DMS 273 (cell line): ENCODE measurements around the gene PCYOX1L.

ENCODE experiments used
- DNase-seq: peaks from one replicate; lab custom pipeline; 2025; ENCODE audit not compliant: unreplicated experiment; lab: John Stamatoyannopoulos, UW

Gene PCYOX1L

GRCh38 chr5:149418910-149419531 lies 61.2 kb downstream of the PCYOX1L start:
- DNase-seq = peak; percentile 27
